ENCODE data around the gene ACAP1. TPM values are rescaled to one million over a fixed set of nuclear protein-coding genes. Genes with fewer than 3 reads are reported as not detected.

Gene ACAP1
- total RNA-seq, 1 experiment from 2014 or later = 58.6 TPM

- ChIA-PET CTCF (interaction anchor here (0.7 to 2.6 kb wide), 17 partner anchors 10 to 335 kb away, joined by 3 to 20 read pairs (median 3); partner anchors contain the start of genes PLSCR3, SLC2A4, SPEM1 and TMEM102), POLR2A (interaction anchor here (0.6 to 1.0 kb wide), 2 partner anchors 13 to 51 kb away, joined by 3 to 4 read pairs; no protein-coding TSS in a partner anchor)
- Mint-ChIP-seq H3K4me3 (peak within 1 kb of the TSS; percentile 76), H3K4me1 (peaks cover 26% of the 10 kb centered on the region), H3K36me3 (no peaks in the 10 kb centered on the region; the same call in none of the 2 replicates), H3K27me3 (ENCODE audit: low read depth) (peaks cover 49% of the 10 kb centered on the region), H3K27ac (no peak within 1 kb of the TSS), H3K9me3 (peaks cover 8% of the 10 kb centered on the region)
- ATAC-seq (peak; percentile 23), DNase-seq (ENCODE audit: low spot score) (peak; percentile 54)
- TF ChIP-seq ZNF423 (CRISPR knock-in tag; IDR thresholded peaks at IDR 0.05) = 0 out of 2 replicates have a peak, but pooled peaks have one; percentile 22
- no peak for TF ChIP-seq AFF4 (CRISPR knock-in tag; IDR thresholded peaks at IDR 0.05; ENCODE audit: borderline replicate concordance)
- TF ChIP-seq USF2 (CRISPR knock-in tag; IDR thresholded peaks at IDR 0.05) = no peak
- TF ChIP-seq ARID4B (CRISPR knock-in tag; IDR thresholded peaks at IDR 0.05; ENCODE audit: borderline replicate concordance) = 0 out of 2 replicates have a peak, but pooled peaks have one; percentile 59
- TF ChIP-seq ZNF219 (CRISPR knock-in tag; IDR thresholded peaks at IDR 0.05; ENCODE audit: borderline replicate concordance) = no peak
- no peak for TF ChIP-seq NR1H2 (CRISPR knock-in tag; IDR thresholded peaks at IDR 0.05)
- no peak for TF ChIP-seq IRF1 (CRISPR knock-in tag; IDR thresholded peaks at IDR 0.05)
- TF ChIP-seq SP1 (CRISPR knock-in tag; conservative IDR thresholded peaks at IDR 0.05) = peak; percentile 47; the same call in 1 of the 2 replicates
- no peak for TF ChIP-seq ZNF532 (CRISPR knock-in tag; IDR thresholded peaks at IDR 0.05; ENCODE audit: borderline replicate concordance)
- TF ChIP-seq SMAD4 (CRISPR knock-in tag; IDR thresholded peaks at IDR 0.05) = no peak
- TF ChIP-seq TEAD4 (CRISPR knock-in tag; IDR thresholded peaks at IDR 0.05) = peak; percentile 39; the same call in 1 of the 2 replicates
- TF ChIP-seq USF1 (CRISPR knock-in tag; IDR thresholded peaks at IDR 0.05) = peak; percentile 16; the same call in 1 of the 2 replicates
- TF ChIP-seq E2F4 (CRISPR knock-in tag; IDR thresholded peaks at IDR 0.05; ENCODE audit: borderline replicate concordance, low read depth) = no peak
- TF ChIP-seq ZNF121 (CRISPR knock-in tag; IDR thresholded peaks at IDR 0.05) = no peak
- peak; percentile 52; the same call in 1 of the 2 replicates for TF ChIP-seq HMGXB4 (CRISPR knock-in tag; IDR thresholded peaks at IDR 0.05)
- no peak for TF ChIP-seq NFE2L1 (CRISPR knock-in tag; IDR thresholded peaks at IDR 0.05)
- 0 out of 2 replicates have a peak, but pooled peaks have one; percentile 40 for TF ChIP-seq ETV6 (CRISPR knock-in tag; IDR thresholded peaks at IDR 0.05)
Measured at GRCh38 chr17:7380855-7381683, 44.7 kb downstream of the ACAP1 start, which contains the start of gene TNK1. TNK1 (plus strand) TSS chr17:7381089; CDS start chr17:7382927, 1,838 bp downstream.
